KOPT-K1 (cell line): ENCODE results near the gene RALGAPA2.

Experiments
- H3K27ac ChIP-seq: fragments of 200-600 bp; sonication (generic); 2 replicates; pipeline ENCODE4 v1.5.1; 2016; ENCODE audit warnings: antibody characterized with exemption, mild to moderate bottlenecking, low read depth, low read length; ENCODE audit not compliant: poor library complexity, severe bottlenecking
- H3K36me3 ChIP-seq: fragments of 200-600 bp; sonication (generic); 2 replicates; pipeline ENCODE4 v1.5.1; 2017; ENCODE audit warnings: antibody characterized with exemption, mild to moderate bottlenecking, low read length, moderate library complexity; ENCODE audit not compliant: insufficient read depth
- H3K9me3 ChIP-seq: fragments of 200-600 bp; sonication (generic); 2 replicates; pipeline ENCODE4 v1.5.1; 2017; ENCODE audit warnings: antibody characterized with exemption, low read length, mild to moderate bottlenecking; ENCODE audit not compliant: insufficient read depth, poor library complexity, severe bottlenecking

Gene RALGAPA2

GRCh38 chr20:20712474-20713243, at the start of gene RALGAPA2:
Gene RALGAPA2, minus strand, starts transcription at chr20:20712644. Its CDS starts 164 bp downstream, at chr20:20712480.
- peak within 1 kb of the TSS; percentile 68 for H3K27ac ChIP-seq

DNA sequence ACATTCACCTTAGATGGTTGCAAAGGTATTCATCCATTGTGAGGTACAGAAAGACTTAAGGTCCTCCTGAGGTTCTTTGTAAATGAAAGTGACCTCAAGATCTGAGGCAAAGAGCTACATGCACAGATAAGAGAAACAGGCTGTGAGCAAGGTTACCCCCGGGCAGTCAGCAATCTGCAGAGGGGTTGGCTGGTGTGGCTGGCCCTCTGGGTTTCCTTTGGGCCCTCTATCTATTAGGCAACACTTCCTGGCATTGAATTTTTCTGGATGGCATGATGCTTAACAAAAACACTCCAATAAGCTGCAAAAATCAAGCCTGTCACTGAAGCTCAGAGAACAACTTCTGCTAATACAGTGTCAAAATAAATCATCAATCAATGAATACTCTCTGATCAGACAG, 48.9 kb upstream of the RALGAPA2 start:
- Histone ChIP-seq H3K27ac (no peak overlapping the region), H3K36me3 (no peaks in the 10 kb centered on the region), H3K9me3 (no peaks in the 10 kb centered on the region)

More at GRCh38 chr20:20712474-20713243, at the start of gene RALGAPA2:
- no peaks in the 10 kb centered on the region for H3K9me3 ChIP-seq
- no peaks in the 10 kb centered on the region for H3K36me3 ChIP-seq

- Histone ChIP-seq H3K27ac (no peak overlapping the region), H3K36me3 (no peaks in the 10 kb centered on the region), H3K9me3 (no peaks in the 10 kb centered on the region)
These were observed 46.7 kb upstream of the RALGAPA2 start for GRCh38 chr20:20759132-20759531.

GRCh38 chr20:20755674-20756319, 43.4 kb upstream of the RALGAPA2 start:
- no peak overlapping the region for H3K27ac ChIP-seq
- no peaks in the 10 kb centered on the region for H3K9me3 ChIP-seq
- no peaks in the 10 kb centered on the region for H3K36me3 ChIP-seq

DNA sequence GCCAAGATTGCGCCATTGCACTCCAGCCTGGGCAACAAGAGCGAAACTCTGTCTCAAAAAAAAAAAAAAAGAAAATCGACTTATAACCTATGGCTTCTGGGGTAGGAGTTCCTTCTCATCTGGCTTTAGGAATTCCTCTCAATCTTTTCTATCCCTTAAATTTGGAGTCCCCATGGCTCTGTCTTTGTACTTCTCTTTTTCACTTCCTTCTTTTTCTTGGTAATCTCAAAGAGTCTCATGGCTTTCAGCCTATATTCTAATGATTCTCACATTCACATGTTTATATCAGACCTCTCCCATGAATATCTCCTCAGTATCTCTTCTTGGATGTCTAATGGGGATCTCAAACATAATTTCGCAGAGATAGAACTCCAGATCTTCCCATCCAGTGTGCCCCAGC, 42.8 kb upstream of the RALGAPA2 start:
- H3K36me3 ChIP-seq: no peaks in the 10 kb centered on the region
- no peaks in the 10 kb centered on the region for H3K9me3 ChIP-seq
- H3K27ac ChIP-seq: no peak overlapping the region

- H3K9me3 ChIP-seq: no peaks in the 10 kb centered on the region
- H3K27ac ChIP-seq: no peak overlapping the region
- no peaks in the 10 kb centered on the region for H3K36me3 ChIP-seq
These were observed 42.3 kb upstream of the RALGAPA2 start for GRCh38 chr20:20754714-20755113.

DNA sequence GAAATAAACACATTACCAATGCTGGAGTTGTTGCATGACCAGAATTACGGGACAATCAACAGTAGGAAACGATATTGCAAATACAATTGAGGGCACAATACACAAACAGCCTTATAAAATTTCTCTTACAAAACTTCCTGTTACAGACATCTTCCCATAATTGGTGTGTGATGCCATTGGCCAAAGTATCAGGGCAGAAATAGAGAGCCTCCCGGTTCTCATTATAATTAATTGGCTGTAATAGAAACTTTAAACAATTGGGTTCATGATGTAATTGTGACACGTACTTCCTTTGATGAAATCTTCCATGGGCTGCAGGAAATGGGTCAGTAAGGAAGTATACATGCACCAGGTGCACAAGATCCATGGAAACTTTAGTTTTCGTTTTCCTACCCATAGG, 40.3 kb upstream of the RALGAPA2 start:
- Histone ChIP-seq H3K36me3 (no peaks in the 10 kb centered on the region), H3K9me3 (peaks cover 11% of the 10 kb centered on the region), H3K27ac (no peak overlapping the region)

DNA sequence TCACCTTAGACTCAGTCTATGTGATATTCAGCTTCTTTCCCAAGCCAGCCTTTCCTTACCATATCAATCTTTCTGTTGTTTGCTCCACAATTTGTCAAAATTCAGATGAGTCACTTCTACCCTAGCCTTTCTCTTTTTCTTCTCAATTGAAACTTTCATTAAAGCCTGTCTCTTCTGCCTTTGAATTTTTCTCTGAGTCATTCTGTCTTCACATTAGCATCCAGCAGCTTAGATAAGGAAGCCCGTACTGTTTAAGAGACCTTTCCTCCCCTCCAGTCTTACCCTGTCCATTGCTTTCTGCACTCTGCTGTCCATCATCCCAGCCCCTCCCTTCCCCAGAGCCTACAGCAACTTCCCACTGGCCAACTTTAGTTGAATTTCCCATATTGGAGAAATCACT, 34.9 kb upstream of the RALGAPA2 start:
- Histone ChIP-seq H3K36me3 (no peaks in the 10 kb centered on the region), H3K27ac (no peak overlapping the region), H3K9me3 (peaks cover 11% of the 10 kb centered on the region)

GRCh38 chr20:20744170-20744725, 31.8 kb upstream of the RALGAPA2 start:
- H3K9me3 ChIP-seq: peaks cover 11% of the 10 kb centered on the region
- no peak overlapping the region for H3K27ac ChIP-seq
- H3K36me3 ChIP-seq: no peaks in the 10 kb centered on the region

DNA sequence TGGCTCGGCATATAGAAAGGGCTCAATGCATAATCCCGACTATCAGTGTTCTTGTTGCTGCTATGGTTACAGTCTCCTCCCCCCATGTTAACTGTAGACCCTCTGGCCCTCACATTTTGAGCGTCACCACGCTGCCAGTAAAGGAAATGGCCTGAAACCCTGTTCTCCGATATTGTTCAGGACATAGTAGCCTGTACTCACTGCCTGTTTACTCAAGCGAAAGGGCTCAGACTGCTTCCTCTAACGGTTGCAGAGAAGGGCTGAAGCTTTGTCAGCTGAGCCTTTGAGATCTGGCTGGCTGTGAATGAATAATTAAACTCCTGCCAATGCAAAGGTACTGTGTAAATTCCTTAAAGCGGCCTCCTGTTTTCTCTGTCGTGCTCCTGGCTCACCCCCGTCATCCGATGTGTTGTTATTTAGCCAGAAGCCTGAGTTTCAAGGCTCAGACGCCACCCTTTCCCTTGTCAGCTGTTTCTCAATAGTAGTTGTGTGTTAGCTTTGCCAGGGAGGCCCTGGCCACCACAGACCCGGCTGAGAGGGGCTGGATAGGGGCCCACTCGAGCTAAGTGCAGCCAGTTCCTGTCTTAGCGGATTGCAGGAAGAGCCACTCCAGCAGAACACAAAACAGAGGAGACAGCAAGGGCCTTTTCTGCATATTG, 31.2 kb upstream of the RALGAPA2 start:
- Histone ChIP-seq H3K27ac (no peak overlapping the region), H3K36me3 (no peaks in the 10 kb centered on the region), H3K9me3 (peaks cover 7% of the 10 kb centered on the region)

- H3K36me3 ChIP-seq: no peaks in the 10 kb centered on the region
- H3K27ac ChIP-seq: no peak overlapping the region
- H3K9me3 ChIP-seq: no peaks in the 10 kb centered on the region
These were observed 28.9 kb upstream of the RALGAPA2 start for GRCh38 chr20:20741087-20742045.

- no peaks in the 10 kb centered on the region for H3K36me3 ChIP-seq
- no peaks in the 10 kb centered on the region for H3K9me3 ChIP-seq
- no peak overlapping the region for H3K27ac ChIP-seq
These were observed 28.1 kb upstream of the RALGAPA2 start for GRCh38 chr20:20740541-20740940.

DNA sequence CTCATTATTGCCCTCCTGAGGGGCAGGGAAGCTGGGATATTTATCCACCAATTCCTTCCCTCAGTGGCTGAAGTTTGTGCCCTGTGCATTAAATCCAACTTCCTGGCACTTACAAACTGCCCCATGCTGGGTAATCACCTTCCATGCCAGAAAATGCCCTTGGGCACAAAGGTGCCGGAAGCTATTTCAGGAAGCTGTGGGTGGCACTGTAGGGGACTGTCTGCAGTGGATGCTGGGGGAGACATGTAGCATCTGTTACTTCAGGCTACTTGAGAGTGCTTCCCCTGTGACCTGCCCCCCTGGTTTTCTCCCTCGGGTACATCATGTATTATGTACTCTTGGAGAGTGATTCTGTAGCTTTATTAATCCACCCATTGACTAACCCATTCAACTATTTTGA, 24.7 kb upstream of the RALGAPA2 start:
- H3K9me3 ChIP-seq: no peaks in the 10 kb centered on the region
- no peaks in the 10 kb centered on the region for H3K36me3 ChIP-seq
- H3K27ac ChIP-seq: no peak overlapping the region

DNA sequence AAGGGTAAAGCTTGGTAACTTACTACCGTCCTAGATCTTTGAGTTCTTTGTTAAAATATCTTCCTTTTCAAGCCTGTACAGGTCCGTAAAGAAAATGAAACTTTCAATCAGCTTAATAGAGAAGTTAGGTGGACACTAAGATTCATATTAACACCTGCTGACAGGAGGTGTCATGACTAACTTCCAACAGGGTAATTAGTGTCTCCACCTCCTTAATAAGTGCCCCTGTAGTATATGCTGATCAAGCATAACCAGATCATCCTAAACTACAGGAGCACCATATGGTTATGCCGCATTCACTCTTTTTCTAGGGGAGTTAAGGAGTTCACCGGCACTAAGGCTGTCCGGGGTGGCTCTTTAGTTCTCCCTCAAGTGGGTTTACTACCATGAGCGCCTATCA, 23.9 kb upstream of the RALGAPA2 start:
- no peaks in the 10 kb centered on the region for H3K9me3 ChIP-seq
- H3K27ac ChIP-seq: no peak overlapping the region
- no peaks in the 10 kb centered on the region for H3K36me3 ChIP-seq
